Fibroblast of villous mesenchyme (primary cell): ENCODE results near the gene ZRSR2. TPM values are rescaled to one million over a fixed set of nuclear protein-coding genes. Genes with fewer than 3 reads are reported as not detected.

Experiments used
- DNase-seq: peaks from one replicate; pipeline ENCODE4 v3.0.0-alpha.2; 2010; ENCODE audit warnings: low read depth
- H3K4me3 ChIP-seq: 2 replicates; pipeline ENCODE4 v1.5.1; 2011; ENCODE audit warnings: low read depth, mild to moderate bottlenecking, low read length
- CTCF ChIP-seq: IDR thresholded peaks from 2 replicates; pipeline ENCODE4 v1.5.1; 2012; ENCODE audit warnings: low read depth, mild to moderate bottlenecking, low read length; ENCODE audit not compliant: insufficient read depth
- total RNA-seq: library from RNA; depleted of rRNA; stranded (reverse); fragments of >200 nt; gene quantifications from 2 replicates; pipeline ENCODE4 v1.2.3, GENCODE V29; 2012

The ZRSR2 gene
- total RNA-seq, 1 donor, result 5.6 TPM

GRCh38 chrX:15858051-15858450 is 67.8 kb downstream of the ZRSR2 start:
- no peak for DNase-seq
- no peak for TF ChIP-seq CTCF

GRCh38 chrX:15860921-15861320 is 70.6 kb downstream of the ZRSR2 start:
- TF ChIP-seq CTCF, result no peak
- DNase-seq, result no peak
- no peak overlapping the region for H3K4me3 ChIP-seq

More at GRCh38 chrX:15858051-15858450, 67.8 kb downstream of the ZRSR2 start:
- H3K4me3 ChIP-seq, result no peak overlapping the region

GRCh38 chrX:15864023-15864422 is 73.7 kb downstream of the ZRSR2 start:
- H3K4me3 ChIP-seq, result no peak overlapping the region
- no peak for TF ChIP-seq CTCF
- DNase-seq, result no peak

DNA sequence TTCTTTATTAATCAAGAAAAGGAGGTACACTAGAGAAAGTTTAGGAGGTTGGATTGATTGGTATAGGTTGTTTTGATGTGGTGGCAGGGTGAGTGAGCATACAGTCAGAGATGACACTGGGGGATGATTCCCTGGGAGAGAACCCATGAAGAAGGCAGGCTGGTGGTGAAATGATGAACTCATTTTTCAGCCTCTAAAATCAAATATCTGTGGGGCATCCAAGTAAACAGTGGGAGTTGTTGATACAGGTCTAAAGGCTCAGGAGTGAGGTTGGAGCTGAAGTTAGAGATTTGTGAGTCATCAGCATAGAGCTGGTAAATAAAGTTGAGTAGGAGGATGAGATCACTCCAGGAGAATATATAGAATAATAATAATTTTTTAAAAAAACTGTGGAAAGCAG is 74.3 kb downstream of the ZRSR2 start:
- no peak overlapping the region for H3K4me3 ChIP-seq
- no peak for TF ChIP-seq CTCF
- no peak for DNase-seq

GRCh38 chrX:15866147-15866546 is 75.9 kb downstream of the ZRSR2 start:
- TF ChIP-seq CTCF, result no peak
- H3K4me3 ChIP-seq, result no peak overlapping the region
- no peak for DNase-seq

DNA sequence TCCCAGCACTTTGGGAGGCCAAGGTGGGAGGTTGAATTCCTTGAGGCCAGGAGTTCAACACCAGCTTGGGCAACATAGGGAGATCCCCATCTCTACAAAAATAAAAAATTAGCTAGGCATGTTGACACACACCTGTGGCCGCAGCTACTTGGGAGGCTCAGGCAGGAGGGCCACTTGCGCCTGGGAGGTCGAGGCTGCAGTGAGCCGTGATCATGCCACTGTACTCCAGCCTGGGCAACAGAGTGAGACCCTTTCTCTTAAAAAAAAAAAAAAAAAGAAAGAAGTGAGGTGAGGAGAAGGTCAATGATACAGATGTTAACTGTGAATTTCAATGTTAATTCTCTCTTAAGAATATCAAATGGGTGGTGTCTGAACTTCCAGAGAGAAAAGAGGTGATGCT is 79.4 kb downstream of the ZRSR2 start:
- no peak for DNase-seq
- no peak overlapping the region for H3K4me3 ChIP-seq
- no peak for TF ChIP-seq CTCF

GRCh38 chrX:15870310-15870709 is 80.0 kb downstream of the ZRSR2 start:
- H3K4me3 ChIP-seq, result no peak overlapping the region
- no peak for TF ChIP-seq CTCF
- no peak for DNase-seq
